Measurements from ENCODE around the gene RAB44. TPM values are rescaled to one million over a fixed set of nuclear protein-coding genes. Genes with fewer than 3 reads are reported as not detected.

Gene RAB44
- total and polyA plus RNA-seq, 9 of the 15 experiments (the other 6 are each of a cell fraction or from before 2014, with no cell fraction given) = not detected

GRCh38 chr6:36749829-36750489 lies 52.3 kb downstream of the RAB44 start:
- Histone ChIP-seq H4K20me1 (replicated peaks; ENCODE audit: control insufficient read depth, insufficient read depth, low read length) (0 out of 2 replicates have a peak, but pooled peaks cover under 1% of the 10 kb centered on the region), H3K4me1 (replicated peaks in 1 of 2; ENCODE audit: control insufficient read depth in 2 of 2, insufficient read depth in 2 of 2, low read length in 2 of 2) (no peaks in the 10 kb centered on the region), H3K9ac (ENCODE audit: insufficient read depth in 1 of 2, low read depth in 2 of 2, low read length in 2 of 2) (no peak overlapping the region), H3K36me3 (ENCODE audit: control insufficient read depth, insufficient read depth, low read length) (no peaks in the 10 kb centered on the region), H3K9me3 (replicated peaks; ENCODE audit: control insufficient read depth, insufficient read depth, low read depth, low read length) (no peaks in the 10 kb centered on the region), H3K79me2 (ENCODE audit: control insufficient read depth, insufficient read depth, low read length) (no peaks in the 10 kb centered on the region), H3K9me1 (ENCODE audit: control insufficient read depth, insufficient read depth, low read length) (no peaks in the 10 kb centered on the region), H3K4me2 (ENCODE audit: insufficient read depth, low read length) (no peak overlapping the region), H2AFZ (ENCODE audit: low read depth, low read length) (no peak overlapping the region), H3K4me3 (no peak overlapping the region), H3K27me3 (ENCODE audit: control insufficient read depth in 2 of 2, insufficient read depth in 2 of 2, low read length in 2 of 2) (peaks cover 0 to 29% of the 10 kb centered on the region in 2 experiments; a peak in 1 of 5 replicates), H3K27ac (ENCODE audit: extremely low read depth, low read depth, low read length) (no peak overlapping the region)
- intact Hi-C loops (cut with micrococcal nuclease) (no loop called here), in situ Hi-C loops (cut with MboI) (loop anchor here (10.0 kb wide), 1 partner anchor 125 kb away; no protein-coding TSS in a partner anchor)
- 8% methylated on average over 5 of the region's 5 CpGs for whole genome bisulfite sequencing (ENCODE audit: insufficient coverage, low coverage, missing lambda C conversion rate)
- FAIRE-seq = peak; percentile 29
- POLR2A ChIA-PET = interaction anchor here (0.7 to 1.2 kb wide), 3 partner anchors 66 to 1603 kb away, joined by 4 read pairs; partner anchors contain the start of gene PI16
- peak in 2 of 4 experiments; percentile 47 to 55 for DNase-seq (ENCODE audit: extremely low read depth in 1 of 4, low spot score in 3 of 4)
- CTCF ChIA-PET (ENCODE audit: low intra/inter-chr PET ratio) = no interaction called here
- peak; percentile 12; the same call in 1 of the 3 replicates for ATAC-seq
- BruUV-seq (replicated peaks) = no TSS peak
- peak; percentile 33; the same call in 1 of the 2 replicates for TF ChIP-seq TCF3 (CRISPR knock-in tag; IDR thresholded peaks at IDR 0.05)
- no peak for TF ChIP-seq ZNF134 (CRISPR knock-in tag; conservative IDR thresholded peaks at IDR 0.05)
- TF ChIP-seq, protein P1, sequence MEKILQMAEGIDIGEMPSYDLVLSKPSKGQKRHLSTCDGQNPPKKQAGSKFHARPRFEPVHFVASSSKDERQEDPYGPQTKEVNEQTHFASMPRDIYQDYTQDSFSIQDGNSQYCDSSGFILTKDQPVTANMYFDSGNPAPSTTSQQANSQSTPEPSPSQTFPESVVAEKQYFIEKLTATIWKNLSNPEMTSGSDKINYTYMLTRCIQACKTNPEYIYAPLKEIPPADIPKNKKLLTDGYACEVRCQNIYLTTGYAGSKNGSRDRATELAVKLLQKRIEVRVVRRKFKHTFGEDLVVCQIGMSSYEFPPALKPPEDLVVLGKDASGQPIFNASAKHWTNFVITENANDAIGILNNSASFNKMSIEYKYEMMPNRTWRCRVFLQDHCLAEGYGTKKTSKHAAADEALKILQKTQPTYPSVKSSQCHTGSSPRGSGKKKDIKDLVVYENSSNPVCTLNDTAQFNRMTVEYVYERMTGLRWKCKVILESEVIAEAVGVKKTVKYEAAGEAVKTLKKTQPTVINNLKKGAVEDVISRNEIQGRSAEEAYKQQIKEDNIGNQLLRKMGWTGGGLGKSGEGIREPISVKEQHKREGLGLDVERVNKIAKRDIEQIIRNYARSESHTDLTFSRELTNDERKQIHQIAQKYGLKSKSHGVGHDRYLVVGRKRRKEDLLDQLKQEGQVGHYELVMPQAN (IDR thresholded peaks at IDR 0.05; ENCODE audit: borderline replicate concordance) = no peak
- peak; percentile 51; the same call in 1 of the 2 replicates for TF ChIP-seq TEAD4 (IDR thresholded peaks at IDR 0.05; ENCODE audit: low read length)
- no peak for TF ChIP-seq TEAD4 (CRISPR knock-in tag; IDR thresholded peaks at IDR 0.05; ENCODE audit: borderline replicate concordance)
- no peak for TF ChIP-seq CSDE1 (IDR thresholded peaks at IDR 0.05)
- 0 out of 4 replicates have a peak, but pooled peaks of 1 of the 2 experiments have one; percentile 12 for TF ChIP-seq TRIM24 (IDR thresholded peaks at IDR 0.05)
- TF ChIP-seq ZNF696 (CRISPR knock-in tag; conservative IDR thresholded peaks at IDR 0.05) = no peak
- no peak for TF ChIP-seq TSC22D4 (tag; IDR thresholded peaks at IDR 0.05)
- no peak for TF ChIP-seq HDAC3 (IDR thresholded peaks at IDR 0.05; ENCODE audit: borderline replicate concordance, partially characterized antibody)
- TF ChIP-seq ADNP (tag; IDR thresholded peaks at IDR 0.05) = no peak
- TF ChIP-seq, protein P2, sequence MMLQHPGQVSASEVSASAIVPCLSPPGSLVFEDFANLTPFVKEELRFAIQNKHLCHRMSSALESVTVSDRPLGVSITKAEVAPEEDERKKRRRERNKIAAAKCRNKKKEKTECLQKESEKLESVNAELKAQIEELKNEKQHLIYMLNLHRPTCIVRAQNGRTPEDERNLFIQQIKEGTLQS (IDR thresholded peaks at IDR 0.05) = 0 out of 2 replicates have a peak, but pooled peaks have one; percentile 15
- TF ChIP-seq, protein P2 (CRISPR knock-in tag; conservative IDR thresholded peaks at IDR 0.05) = no peak
- TF ChIP-seq TAL1 (IDR thresholded peaks at IDR 0.05) = peak; percentile 32; the same call in 1 of the 2 replicates
- no peak; the same call in 1 of the 2 replicates for TF ChIP-seq ARID1B (IDR thresholded peaks at IDR 0.05)
- TF ChIP-seq ZNF785 (CRISPR knock-in tag; IDR thresholded peaks at IDR 0.05) = no peak
- TF ChIP-seq CBFA2T3 (IDR thresholded peaks at IDR 0.05) = 0 out of 2 replicates have a peak, but pooled peaks have one; percentile 34
- TF ChIP-seq, protein P3, sequence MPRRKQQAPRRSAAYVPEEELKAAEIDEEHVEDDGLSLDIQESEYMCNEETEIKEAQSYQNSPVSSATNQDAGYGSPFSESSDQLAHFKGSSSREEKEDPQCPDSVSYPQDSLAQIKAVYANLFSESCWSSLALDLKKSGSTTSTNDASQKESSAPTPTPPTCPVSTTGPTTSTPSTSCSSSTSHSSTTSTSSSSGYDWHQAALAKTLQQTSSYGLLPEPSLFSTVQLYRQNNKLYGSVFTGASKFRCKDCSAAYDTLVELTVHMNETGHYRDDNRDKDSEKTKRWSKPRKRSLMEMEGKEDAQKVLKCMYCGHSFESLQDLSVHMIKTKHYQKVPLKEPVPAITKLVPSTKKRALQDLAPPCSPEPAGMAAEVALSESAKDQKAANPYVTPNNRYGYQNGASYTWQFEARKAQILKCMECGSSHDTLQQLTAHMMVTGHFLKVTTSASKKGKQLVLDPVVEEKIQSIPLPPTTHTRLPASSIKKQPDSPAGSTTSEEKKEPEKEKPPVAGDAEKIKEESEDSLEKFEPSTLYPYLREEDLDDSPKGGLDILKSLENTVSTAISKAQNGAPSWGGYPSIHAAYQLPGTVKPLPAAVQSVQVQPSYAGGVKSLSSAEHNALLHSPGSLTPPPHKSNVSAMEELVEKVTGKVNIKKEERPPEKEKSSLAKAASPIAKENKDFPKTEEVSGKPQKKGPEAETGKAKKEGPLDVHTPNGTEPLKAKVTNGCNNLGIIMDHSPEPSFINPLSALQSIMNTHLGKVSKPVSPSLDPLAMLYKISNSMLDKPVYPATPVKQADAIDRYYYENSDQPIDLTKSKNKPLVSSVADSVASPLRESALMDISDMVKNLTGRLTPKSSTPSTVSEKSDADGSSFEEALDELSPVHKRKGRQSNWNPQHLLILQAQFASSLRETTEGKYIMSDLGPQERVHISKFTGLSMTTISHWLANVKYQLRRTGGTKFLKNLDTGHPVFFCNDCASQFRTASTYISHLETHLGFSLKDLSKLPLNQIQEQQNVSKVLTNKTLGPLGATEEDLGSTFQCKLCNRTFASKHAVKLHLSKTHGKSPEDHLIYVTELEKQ (CRISPR knock-in tag; IDR thresholded peaks at IDR 0.05) = no peak

All from K562 (cell line).